KMS-11 (cell line): Measurements from ENCODE around the gene TULP4.

ENCODE experiments used
- H2AFZ ChIP-seq: fragments of 200-600 bp; sonication (generic); 2 replicates; pipeline ENCODE4 v1.6.1; 2016; ENCODE audit warnings: antibody characterized with exemption, mixed run types, low read depth
- H3K27ac ChIP-seq: fragments of 200-600 bp; sonication (generic); 2 replicates; pipeline ENCODE4 v1.6.1; 2016; ENCODE audit warnings: mild to moderate bottlenecking, mixed run types
- H3K27me3 ChIP-seq: fragments of 200-600 bp; sonication (generic); 2 replicates; pipeline ENCODE4 v1.6.1; 2017; ENCODE audit warnings: mild to moderate bottlenecking, low read depth, mixed run types, moderate library complexity; ENCODE audit not compliant: insufficient read depth
- H3K36me3 ChIP-seq: fragments of 200-600 bp; sonication (generic); 2 replicates; pipeline ENCODE4 v1.6.1; 2017; ENCODE audit warnings: mild to moderate bottlenecking, mixed run types; ENCODE audit not compliant: insufficient read depth
- H3K4me1 ChIP-seq: fragments of 200-600 bp; sonication (generic); 2 replicates; pipeline ENCODE4 v1.6.1; 2016; ENCODE audit warnings: mild to moderate bottlenecking, low read depth, mixed run types; ENCODE audit not compliant: poor library complexity, severe bottlenecking
- H3K4me2 ChIP-seq: fragments of 200-600 bp; sonication (generic); 2 replicates; pipeline ENCODE4 v1.7.0; 2016; ENCODE audit warnings: mild to moderate bottlenecking, mixed run types
- H3K4me3 ChIP-seq: fragments of 200-600 bp; sonication (generic); IDR thresholded peaks from 2 replicates; pipeline ENCODE4 v1.6.1; 2017; ENCODE audit warnings: low read depth, low read length, mixed read lengths; ENCODE audit not compliant: insufficient read depth
- H3K79me2 ChIP-seq: fragments of 200-600 bp; sonication (generic); 2 replicates; pipeline ENCODE4 v1.6.1; 2016; ENCODE audit warnings: low read depth, mixed run types; ENCODE audit not compliant: insufficient read depth
- H3K9ac ChIP-seq: fragments of 200-600 bp; sonication (generic); 2 replicates; pipeline ENCODE4 v1.6.1; 2016; ENCODE audit warnings: mild to moderate bottlenecking, mixed run types
- H4K20me1 ChIP-seq: fragments of 200-600 bp; sonication (generic); 2 replicates; pipeline ENCODE4 v1.6.1; 2016; ENCODE audit warnings: mild to moderate bottlenecking, mixed run types; ENCODE audit not compliant: insufficient read depth
- TF ChIP-seq, protein P1 (sequence below): fragments of 200-600 bp; sonication (generic); conservative IDR thresholded peaks from 2 replicates; pipeline ENCODE4 v1.6.1; 2017; ENCODE audit warnings: low read depth, mild to moderate bottlenecking, antibody characterized with exemption, low read length, moderate library complexity, mixed read lengths

TULP4 gene

DNA sequence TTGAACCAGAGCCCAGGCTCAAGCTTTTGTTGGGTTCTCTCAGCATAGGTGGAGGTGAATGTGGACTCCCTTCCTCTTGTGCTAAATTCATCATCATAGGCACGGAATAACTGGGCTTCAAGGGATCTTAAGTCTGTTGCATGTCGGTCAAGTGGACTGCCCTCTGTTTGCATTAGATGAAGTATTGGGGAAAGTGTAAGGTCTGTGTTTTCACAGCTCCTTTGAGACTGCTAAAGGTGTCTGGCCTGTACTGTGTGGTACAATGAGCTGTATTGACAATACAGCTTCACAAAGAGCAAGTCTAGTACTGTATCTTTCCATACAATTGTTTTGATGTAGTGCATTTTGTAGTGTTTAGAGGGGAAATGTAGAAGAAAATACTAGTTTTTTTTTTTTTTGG, 34.3 kb upstream of the TULP4 start:
- no peaks in the 10 kb centered on the region for H4K20me1 ChIP-seq
- H2AFZ ChIP-seq = no peak overlapping the region
- peaks cover 19% of the 10 kb centered on the region for H3K4me1 ChIP-seq
- no peak overlapping the region for H3K4me3 ChIP-seq
- TF ChIP-seq, protein P1, sequence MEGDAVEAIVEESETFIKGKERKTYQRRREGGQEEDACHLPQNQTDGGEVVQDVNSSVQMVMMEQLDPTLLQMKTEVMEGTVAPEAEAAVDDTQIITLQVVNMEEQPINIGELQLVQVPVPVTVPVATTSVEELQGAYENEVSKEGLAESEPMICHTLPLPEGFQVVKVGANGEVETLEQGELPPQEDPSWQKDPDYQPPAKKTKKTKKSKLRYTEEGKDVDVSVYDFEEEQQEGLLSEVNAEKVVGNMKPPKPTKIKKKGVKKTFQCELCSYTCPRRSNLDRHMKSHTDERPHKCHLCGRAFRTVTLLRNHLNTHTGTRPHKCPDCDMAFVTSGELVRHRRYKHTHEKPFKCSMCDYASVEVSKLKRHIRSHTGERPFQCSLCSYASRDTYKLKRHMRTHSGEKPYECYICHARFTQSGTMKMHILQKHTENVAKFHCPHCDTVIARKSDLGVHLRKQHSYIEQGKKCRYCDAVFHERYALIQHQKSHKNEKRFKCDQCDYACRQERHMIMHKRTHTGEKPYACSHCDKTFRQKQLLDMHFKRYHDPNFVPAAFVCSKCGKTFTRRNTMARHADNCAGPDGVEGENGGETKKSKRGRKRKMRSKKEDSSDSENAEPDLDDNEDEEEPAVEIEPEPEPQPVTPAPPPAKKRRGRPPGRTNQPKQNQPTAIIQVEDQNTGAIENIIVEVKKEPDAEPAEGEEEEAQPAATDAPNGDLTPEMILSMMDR = no peak
- H3K27ac ChIP-seq = no peak overlapping the region
- no peaks in the 10 kb centered on the region for H3K27me3 ChIP-seq
- H3K9ac ChIP-seq = no peak overlapping the region
- H3K79me2 ChIP-seq = no peaks in the 10 kb centered on the region; the same call in 1 of the 2 replicates
- H3K36me3 ChIP-seq = no peaks in the 10 kb centered on the region
- no peak overlapping the region for H3K4me2 ChIP-seq

DNA sequence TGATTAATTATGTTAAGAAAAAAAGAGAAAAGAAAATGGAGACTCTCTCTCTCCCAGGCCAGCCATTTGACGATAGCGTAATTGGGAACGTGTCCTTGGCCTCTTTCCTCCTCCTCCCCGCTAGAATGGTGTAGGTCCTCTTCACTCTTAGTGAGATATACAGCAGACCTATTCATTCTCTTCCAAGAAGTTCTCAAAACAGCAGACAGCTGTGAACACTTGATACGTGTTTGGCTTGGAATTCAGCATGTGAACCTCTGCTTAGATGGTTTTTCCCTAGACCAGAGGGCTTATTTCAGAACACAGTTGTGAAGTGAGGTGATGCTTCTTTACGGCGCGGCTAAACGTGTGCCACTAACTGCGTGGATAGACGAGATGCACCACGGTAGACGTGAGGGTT, 32.6 kb upstream of the TULP4 start:
- H3K27me3 ChIP-seq = no peaks in the 10 kb centered on the region
- peaks cover 27% of the 10 kb centered on the region for H3K4me1 ChIP-seq
- H4K20me1 ChIP-seq = no peaks in the 10 kb centered on the region
- no peak overlapping the region for H2AFZ ChIP-seq
- H3K4me3 ChIP-seq = no peak overlapping the region
- TF ChIP-seq, protein P1 = no peak
- H3K36me3 ChIP-seq = no peaks in the 10 kb centered on the region
- no peak overlapping the region for H3K9ac ChIP-seq
- H3K79me2 ChIP-seq = no peaks in the 10 kb centered on the region; the same call in 1 of the 2 replicates
- H3K27ac ChIP-seq = no peak overlapping the region
- H3K4me2 ChIP-seq = no peak overlapping the region

DNA sequence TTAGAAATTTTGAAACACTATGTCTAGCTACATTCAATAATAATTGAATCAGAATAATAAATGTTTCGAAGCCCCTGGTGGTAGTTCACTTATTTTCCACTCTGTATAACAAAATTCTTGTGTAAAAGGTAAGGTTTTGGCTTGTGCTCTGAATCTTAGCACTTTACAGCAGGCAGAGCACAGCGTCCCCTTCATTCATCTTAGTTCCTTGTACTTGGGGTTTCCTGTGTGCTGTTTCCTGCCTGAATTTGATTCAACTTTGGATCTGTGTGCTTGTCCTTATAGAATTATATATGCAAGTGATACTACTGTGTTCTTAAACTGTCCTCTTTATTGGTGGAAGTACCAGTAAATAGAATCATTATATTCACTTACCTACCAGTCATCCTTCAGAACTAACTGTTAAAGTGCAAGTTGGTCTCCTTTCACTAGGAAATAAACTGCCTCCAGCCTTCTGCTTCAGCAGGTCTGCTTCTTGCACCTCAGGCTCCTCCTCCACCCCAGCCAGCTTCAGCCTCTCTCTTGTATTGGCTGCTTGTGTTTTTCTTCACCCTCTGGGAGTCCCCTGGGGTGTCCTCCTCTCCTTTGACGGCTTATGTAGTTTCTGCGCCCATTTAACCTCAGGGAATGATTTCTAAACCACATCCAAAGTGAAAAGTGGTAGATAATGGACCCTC, 28.8 kb upstream of the TULP4 start:
- TF ChIP-seq, protein P1 = no peak
- H3K9ac ChIP-seq = peak overlapping the region; percentile 68
- H3K4me3 ChIP-seq = no peak overlapping the region
- peak overlapping the region; percentile 93 for H3K27ac ChIP-seq
- H3K27me3 ChIP-seq = no peaks in the 10 kb centered on the region
- H3K4me1 ChIP-seq = peaks cover 64% of the 10 kb centered on the region
- peak overlapping the region; percentile 98 for H3K4me2 ChIP-seq
- no peak overlapping the region for H2AFZ ChIP-seq
- peaks cover 17% of the 10 kb centered on the region; the same call in 1 of the 2 replicates for H3K79me2 ChIP-seq
- no peaks in the 10 kb centered on the region for H4K20me1 ChIP-seq
- H3K36me3 ChIP-seq = no peaks in the 10 kb centered on the region

DNA sequence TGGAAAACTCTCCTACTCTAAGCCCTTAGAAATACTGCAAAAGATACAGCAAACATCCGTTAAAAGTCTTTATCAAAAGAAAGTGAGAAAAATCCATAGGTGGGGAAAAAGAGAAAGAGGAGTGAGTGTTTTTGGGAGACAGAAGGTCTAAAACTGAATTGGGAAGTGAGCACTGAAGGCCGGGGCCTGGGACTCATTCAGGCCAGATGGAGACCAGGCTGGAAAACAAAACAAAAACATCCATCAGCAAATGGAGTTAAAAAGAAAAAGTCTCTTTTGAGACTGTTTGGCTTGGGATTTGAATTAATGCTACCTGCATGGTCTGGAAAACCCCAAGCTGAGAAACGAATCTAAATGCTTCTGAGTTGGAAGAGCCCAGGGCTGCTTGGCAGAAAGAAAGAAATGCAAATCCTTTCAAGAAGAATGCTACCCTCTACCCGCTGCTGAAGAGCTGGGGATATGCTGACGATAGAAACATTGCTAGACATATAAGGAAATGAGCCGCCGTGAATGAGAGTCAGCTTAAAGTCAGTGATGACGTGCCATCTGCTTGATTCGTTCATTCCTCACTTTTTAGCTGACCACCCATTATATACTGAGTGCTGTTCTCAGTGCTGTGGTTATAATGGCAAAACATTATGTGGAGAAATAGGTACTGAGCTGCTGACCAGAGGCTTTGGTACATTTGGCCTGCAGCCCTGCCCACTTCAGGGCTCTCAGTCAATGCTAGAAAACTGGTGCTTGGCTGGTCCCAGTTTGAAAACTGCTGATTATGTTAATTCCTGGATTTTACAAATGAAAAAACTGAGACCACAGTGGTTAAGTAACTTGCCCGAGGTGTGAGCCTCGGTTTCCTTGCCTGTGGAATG, 28.0 kb upstream of the TULP4 start:
- H2AFZ ChIP-seq = no peak overlapping the region; the same call in 1 of the 2 replicates
- H3K4me1 ChIP-seq = peaks cover 71% of the 10 kb centered on the region
- peak overlapping the region; percentile 68 for H3K9ac ChIP-seq
- no peaks in the 10 kb centered on the region for H3K36me3 ChIP-seq
- H3K4me3 ChIP-seq = no peak overlapping the region
- peak overlapping the region; percentile 98 for H3K4me2 ChIP-seq
- TF ChIP-seq, protein P1 = no peak
- peak overlapping the region; percentile 93 for H3K27ac ChIP-seq
- no peaks in the 10 kb centered on the region for H3K27me3 ChIP-seq
- no peaks in the 10 kb centered on the region for H4K20me1 ChIP-seq
- peaks cover 17% of the 10 kb centered on the region; the same call in 1 of the 2 replicates for H3K79me2 ChIP-seq
